ENCODE measurements around the gene BICD1. TPM values are rescaled to one million over a fixed set of nuclear protein-coding genes. Genes with fewer than 3 reads are reported as not detected.

BICD1 gene
- total RNA-seq, 1 donor, result 17.9 TPM

DNA sequence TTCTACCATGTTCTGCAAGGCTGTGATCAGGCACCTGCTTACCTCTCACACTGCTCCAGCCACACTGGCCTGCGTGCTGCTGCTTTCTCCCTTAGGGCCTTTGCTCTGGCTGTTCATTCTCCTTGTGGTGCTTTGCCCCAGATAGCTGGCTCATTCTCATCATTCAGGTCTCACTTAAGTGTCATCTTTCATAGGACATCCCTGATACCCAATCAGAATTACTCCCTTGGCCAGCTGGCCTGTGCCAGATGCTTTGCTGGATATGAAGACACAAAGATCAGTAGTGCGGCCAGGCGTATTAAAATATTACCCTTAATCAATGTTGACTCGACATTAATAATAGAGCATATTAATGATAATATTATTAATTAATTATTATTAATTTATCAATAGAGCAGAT lies 148.9 kb downstream of the BICD1 start:
- no peak overlapping the region for H3K4me3 ChIP-seq (ENCODE audit: low read depth, low read length)
- no peak for DNase-seq (ENCODE audit: low read depth)
- TF ChIP-seq, protein P1, sequence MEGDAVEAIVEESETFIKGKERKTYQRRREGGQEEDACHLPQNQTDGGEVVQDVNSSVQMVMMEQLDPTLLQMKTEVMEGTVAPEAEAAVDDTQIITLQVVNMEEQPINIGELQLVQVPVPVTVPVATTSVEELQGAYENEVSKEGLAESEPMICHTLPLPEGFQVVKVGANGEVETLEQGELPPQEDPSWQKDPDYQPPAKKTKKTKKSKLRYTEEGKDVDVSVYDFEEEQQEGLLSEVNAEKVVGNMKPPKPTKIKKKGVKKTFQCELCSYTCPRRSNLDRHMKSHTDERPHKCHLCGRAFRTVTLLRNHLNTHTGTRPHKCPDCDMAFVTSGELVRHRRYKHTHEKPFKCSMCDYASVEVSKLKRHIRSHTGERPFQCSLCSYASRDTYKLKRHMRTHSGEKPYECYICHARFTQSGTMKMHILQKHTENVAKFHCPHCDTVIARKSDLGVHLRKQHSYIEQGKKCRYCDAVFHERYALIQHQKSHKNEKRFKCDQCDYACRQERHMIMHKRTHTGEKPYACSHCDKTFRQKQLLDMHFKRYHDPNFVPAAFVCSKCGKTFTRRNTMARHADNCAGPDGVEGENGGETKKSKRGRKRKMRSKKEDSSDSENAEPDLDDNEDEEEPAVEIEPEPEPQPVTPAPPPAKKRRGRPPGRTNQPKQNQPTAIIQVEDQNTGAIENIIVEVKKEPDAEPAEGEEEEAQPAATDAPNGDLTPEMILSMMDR (IDR thresholded peaks at IDR 0.05; ENCODE audit: insufficient read depth, low read length), result no peak

DNA sequence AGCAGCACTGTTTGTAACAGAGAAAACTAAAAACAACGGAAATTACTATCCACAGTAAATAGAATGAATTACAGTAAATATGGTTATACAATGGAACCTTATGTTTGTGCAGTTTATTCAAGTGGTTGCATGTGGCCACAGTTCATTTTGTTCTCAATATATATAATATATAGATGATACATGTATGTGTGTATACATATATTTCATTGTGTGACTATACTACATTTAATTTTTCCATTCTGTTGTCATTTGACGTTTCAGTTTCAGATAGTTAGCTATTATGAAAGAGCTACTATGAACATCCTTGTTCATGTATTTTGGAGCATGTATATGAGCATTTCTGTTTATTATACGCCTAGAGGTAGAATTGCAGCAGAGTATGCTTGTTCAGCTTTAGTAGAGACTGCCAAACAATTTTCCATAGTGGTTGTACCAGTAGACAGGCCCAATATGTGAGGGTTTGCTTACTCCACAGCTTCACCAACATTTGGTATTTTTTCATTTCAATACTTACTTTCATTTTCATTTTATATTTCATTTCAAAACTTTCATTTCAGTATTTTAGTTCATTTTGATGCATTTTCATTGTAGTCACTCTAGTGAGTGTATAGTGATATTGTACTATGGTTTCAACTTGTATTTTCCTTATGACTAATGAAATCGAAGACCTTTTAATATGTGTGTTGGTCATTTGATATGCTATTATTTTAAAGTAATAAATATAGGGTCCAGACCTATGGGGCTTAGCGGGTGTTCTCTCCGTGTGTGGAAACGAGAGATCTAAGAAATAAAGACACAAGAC lies 151.2 kb downstream of the BICD1 start:
- no peak overlapping the region for H3K4me3 ChIP-seq (ENCODE audit: low read depth, low read length)
- DNase-seq (ENCODE audit: low read depth), result no peak
- TF ChIP-seq, protein P1 (IDR thresholded peaks at IDR 0.05; ENCODE audit: insufficient read depth, low read length), result no peak

DNA sequence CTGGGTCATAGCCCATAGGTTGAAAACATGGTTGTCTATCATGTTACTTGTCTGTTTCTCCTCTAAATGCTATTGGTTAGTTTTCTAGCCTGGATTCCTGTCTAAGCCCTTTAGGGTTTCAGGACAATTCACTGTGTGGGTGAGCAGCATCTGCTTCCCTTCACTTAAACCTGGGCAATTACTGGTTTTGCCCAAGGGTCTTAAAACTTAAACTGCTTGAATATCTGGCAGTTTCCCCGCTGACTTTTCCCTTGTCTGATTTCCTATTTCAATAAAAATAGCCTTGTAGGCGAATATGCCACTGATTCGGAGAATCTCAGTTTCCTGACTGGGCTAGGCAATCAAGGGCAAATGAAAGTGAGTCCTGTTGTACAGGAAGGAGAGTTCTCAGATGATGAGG lies 154.0 kb downstream of the BICD1 start:
- TF ChIP-seq, protein P1 (IDR thresholded peaks at IDR 0.05; ENCODE audit: insufficient read depth, low read length), result no peak
- H3K4me3 ChIP-seq (ENCODE audit: low read depth, low read length), result no peak overlapping the region
- no peak for DNase-seq (ENCODE audit: low read depth)

DNA sequence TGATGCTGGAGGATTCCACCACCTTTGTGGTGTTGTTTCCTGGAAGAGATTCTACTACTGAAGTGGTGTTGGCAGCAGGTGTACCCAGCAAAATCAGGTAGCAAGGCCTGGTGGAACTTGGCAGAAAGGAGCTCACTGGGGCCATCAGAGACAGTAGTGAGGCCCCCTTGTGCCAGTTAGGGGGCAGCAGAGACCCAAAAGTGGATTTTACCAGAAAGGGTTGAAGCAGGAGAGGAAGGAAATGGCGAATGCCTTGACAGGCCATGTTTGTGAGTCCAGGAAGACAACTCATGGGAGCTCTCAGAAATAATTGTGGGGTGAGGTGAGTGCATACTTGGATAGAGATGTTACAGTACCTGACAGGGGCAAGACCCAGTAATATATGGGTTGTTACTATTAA lies 155.0 kb downstream of the BICD1 start:
- TF ChIP-seq, protein P1 (IDR thresholded peaks at IDR 0.05; ENCODE audit: insufficient read depth, low read length), result peak; percentile 39
- peak; percentile 19 for DNase-seq (ENCODE audit: low read depth)

DNA sequence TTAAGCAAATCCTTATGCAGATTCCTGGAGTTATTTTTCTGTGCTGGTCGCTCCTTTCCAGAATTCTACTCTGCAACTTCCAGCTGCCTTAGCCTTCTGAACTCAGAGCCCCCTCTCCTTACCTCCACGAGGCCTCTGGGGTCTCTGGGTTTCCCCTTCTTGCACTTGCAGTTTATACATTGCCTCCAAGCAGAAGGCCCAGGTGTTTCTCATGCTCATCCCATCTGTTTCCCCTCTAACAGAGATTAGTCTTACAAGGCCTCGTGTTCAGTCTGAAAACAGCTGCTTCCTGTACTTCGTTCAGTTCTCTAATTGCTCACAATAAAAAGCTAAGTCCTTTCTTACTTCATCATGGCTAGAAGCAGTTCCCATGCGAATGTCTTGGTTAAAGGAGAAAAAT lies 158.3 kb downstream of the BICD1 start:
- no peak for DNase-seq (ENCODE audit: low read depth)
- no peak overlapping the region for H3K4me3 ChIP-seq (ENCODE audit: low read depth, low read length)
- TF ChIP-seq, protein P1 (IDR thresholded peaks at IDR 0.05; ENCODE audit: insufficient read depth, low read length), result no peak

More for the DNA sequence above, 155.0 kb downstream of the BICD1 start:
- H3K4me3 ChIP-seq (ENCODE audit: low read depth, low read length), result no peak overlapping the region

DNA sequence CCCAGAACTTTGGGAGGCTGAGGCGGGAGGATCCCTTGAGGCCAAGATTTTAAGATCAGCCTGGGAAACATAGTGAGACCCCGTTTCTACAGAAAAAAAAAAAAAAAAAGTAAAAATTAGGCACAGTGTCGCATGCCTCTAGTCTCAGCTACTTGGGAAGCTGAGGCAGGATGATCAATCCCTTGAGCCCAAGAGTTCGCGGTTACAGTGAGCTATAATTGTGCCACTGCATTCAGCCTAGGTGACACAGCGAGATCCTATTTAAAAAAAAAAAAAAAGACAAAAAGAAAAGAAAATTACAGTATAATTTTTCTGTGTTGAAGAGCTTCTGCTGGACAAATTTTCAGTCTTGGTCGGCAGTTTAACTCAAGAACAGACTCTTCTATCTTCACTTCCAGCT lies 158.8 kb downstream of the BICD1 start:
- TF ChIP-seq, protein P1 (IDR thresholded peaks at IDR 0.05; ENCODE audit: insufficient read depth, low read length), result no peak
- no peak for DNase-seq (ENCODE audit: low read depth)
- H3K4me3 ChIP-seq (ENCODE audit: low read depth, low read length), result no peak overlapping the region

All from fibroblast of the aortic adventitia (primary cell).